Inferior parietal cortex (tissue), 1 donor: ENCODE measurements around the gene APBB2.
"Not testable (repeated sequence)": the region's sequence is repeated elsewhere in the genome, so short reads cannot be mapped to it uniquely, and the experiment has no call there.

ENCODE experiments used
- DNase-seq: peaks from one replicate; pipeline ENCODE4 v3.0.0-alpha.2; 2016; ENCODE audit errors: extremely low spot score

Gene APBB2

DNA sequence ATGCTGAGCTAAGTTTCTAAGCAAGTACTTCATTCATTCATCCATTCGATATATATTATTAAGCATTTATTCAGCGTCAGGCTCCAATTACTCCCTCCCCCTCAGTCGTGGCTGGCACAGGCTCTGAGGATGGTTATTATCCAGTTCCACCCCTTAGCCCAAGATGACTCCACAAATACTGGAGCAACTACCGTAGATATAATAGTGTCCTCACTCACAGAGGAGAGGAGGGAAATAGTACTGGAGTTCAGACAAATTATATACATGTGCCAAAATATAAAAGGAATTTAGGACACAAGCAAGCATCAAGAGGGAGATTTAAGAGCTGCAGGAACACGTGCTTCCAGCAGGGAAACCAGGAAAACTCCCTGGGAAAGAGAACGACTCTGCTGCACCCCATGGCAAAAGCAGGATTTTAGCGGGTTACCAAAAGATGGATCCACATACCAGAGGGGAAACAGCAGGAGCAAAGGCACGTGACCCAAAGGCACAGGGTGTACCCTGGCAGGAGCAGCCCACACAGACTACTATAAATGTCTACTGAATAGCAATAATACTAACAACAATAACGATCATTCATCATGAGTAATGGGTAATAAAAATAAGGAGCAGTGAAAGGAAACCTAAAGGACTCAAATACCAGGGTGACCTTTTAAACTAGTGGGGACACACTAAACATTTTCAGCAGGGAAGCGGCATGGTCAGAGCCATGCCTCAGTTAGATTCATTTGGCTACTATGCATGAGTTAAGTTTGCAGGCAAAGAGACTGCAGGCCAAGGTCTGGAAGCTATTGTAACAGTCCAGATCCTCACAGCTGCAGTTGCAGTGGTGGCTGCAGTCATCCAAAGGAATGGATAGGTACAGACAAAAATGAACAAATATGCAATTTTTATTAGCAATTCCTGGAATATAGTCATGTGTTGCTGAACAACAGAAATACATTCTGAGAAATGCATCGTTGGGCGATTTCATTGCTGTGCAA is 153.7 kb downstream of the APBB2 start:
- no peak for DNase-seq

DNA sequence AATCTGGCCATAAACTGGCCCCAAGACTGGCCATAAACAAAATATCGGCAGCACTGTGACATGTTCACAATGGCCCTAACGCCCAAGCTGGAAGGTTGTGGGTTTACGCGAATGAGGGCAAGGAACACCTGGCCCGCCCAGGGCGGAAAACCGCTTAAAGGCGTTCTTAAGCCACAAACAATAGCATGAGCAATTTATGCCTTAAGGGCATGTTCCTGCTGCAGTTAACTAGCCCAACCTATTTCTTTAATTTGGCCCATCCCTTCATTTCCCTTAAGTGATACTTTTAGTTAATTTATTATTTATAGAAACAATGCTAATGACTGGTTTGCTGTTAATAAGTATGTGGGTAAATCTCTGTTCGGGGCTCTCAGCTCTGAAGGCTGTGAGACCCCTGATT is 154.9 kb downstream of the APBB2 start:
- not testable (repeated sequence) for DNase-seq

DNA sequence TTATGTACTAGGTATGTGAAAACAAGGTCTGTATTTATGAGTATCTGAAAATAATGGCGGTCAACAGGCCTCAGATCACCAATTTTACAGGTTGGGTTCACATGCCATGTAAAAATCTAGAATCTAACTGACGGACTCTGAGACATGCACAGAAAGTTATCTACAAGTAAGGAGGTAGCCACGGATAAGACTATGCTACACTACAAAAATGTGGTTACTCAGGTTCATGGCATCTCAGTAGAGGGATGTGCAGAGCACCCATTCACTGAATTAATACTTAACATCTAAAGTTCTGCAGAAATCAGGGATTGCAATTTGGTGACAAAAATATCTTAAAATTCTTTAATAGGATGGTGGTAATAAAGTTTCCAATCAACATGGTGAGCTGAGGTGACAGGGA is 155.9 kb downstream of the APBB2 start:
- no peak for DNase-seq

DNA sequence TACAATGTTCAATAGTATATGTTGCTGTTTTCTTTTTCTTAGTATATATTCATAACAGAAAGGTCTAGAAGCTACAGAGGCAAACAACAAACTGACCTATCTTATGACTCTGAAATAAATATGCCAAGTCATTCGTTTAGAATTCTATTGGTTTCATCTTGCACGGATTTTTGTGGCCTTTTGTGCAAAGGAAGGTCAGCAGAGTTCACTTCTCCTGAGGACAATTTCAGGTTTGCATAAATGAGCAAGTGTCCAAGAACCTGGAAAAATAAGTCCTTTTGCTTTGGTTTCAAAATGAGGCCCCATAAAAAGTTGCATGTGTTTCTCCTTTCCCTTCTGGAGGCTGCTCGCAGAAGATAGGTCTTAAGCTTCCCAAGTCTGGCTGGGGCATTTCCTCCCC is 156.9 kb downstream of the APBB2 start:
- no peak for DNase-seq

DNA sequence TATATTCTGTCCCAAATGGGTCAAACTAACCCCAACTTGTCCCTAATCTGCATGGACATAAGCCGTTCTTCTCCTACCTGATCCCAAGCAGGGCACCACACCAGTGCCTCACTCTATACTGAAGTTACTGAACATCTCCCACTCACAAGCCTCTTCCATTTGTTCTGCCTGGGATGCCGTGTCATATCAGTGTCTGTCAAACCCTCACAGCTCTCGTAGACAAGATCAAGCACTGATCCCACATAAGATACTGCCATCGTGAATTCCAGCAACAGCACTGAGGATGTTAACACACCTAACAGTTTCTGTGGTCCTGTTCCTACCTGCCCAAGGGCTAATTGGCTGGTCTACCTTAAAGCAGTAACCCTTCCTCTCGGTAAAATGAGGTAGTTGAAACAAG is 162.1 kb downstream of the APBB2 start:
- DNase-seq: no peak

DNA sequence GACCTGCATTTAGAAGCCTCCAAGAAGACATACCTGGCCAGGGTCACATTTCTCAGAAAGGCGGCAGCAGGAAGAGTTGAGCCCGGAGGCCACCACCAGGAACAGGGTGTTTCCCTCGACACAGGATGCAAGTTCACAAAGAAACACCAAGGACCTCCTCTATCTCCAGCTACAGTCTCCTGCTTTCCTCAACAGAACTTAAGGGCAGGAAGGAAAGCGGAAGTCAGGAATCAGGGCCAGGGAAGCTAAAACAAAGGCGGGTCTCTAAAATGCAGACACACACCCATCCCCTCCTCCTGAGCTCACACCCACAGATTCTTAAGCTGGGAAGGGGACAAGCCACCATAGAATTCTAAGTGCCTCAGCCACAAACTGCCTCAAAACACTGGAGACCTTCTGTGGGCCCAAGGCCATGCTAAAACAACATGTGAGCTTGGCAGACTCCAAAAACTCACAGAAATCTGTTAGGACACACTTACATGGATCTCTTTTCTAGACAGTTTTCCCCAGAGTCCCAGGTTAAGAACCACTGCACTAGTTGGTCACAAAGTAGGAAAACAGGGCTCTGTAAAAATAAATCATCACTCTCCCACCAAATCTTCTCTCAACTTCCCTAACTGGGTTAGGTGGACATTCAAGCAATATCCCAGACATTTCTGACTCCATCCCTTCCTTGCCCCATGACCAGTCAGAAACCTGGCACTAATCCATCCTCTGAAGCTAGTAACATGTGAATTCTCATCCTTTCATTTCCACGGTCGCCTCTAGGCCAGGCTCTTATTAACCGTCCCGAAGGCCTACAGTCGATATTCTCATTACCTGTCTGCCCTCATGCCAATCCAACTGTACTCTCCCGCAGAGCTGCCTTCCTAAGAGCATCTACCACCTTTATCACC is 163.2 kb downstream of the APBB2 start:
- no peak for DNase-seq

DNA sequence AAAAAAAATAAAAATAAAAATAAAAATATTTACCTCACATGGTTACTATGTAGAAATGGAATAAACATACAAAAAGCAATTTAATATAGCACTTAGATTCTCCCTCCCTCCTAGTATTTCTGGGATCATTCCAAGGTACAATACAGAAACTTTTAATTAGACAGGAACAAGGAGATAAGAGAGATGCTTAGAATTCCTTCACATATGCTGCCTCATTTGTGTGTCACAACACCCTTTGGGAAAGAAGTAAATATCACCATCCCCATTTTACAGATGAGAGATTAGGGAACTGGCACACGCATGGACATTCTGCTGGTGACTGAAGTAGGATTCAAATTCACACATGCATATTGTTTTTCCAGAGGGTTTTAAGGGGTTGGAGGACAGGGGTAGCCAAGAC is 164.2 kb downstream of the APBB2 start:
- no peak for DNase-seq

DNA sequence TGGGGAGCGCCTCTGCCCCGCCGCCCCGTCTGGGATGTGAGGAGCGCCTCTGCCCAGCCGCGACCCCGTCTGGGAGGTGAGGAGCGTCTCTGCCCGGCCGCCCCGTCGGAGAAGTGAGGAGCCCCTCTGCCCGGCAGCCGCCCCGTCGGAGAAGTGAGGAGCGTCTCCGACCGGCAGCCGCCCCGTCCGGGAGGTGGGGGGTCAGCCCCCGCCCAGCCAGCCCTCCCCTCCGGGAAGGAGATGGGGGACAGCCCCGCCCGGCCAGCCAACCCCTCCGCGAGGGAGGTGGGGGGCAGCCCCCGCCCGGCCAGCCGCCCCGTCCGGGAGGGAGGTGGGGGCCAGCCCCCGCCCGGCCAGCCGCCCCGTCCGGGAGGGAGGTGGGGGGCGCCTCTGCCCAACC is 165.2 kb downstream of the APBB2 start:
- not testable (repeated sequence) for DNase-seq

DNA sequence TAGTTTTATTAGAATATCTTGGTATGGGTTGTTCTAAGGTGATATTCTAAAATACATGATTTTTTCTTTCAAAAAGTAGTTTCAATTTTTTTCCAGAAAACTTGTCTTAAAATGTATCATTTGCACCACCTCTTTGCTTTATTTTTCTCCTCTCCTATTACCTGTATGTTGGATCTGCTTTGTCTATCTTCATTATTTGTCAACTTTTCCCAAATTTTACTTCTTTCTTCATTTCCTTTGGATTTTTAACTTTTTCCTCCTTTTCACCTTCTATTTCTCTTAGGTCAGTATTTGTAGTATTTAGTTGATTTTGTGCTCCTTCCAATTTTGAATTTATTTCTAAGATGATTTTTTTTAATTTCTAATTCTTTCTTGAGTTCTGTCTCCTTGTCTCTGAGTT is 169.6 kb downstream of the APBB2 start:
- DNase-seq: no peak

DNA sequence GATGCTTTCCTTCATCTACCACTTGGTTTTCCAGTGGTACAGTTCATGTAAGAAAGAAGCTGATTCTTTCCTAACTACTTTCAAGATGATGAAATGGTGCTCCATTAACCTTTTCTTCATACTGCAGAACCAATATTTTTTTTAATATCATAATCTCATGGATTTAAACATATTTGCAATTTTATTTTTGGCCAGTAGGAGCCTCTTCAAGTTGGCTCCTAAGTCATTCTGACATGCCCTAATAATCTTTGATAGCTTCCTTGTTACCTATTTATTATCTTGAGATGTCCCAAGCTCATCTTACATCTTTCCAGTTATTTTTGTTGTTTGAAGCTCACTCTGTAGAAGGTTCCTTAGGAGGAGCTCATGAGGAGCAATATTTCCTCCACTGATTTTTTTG is 170.2 kb downstream of the APBB2 start:
- no peak for DNase-seq

DNA sequence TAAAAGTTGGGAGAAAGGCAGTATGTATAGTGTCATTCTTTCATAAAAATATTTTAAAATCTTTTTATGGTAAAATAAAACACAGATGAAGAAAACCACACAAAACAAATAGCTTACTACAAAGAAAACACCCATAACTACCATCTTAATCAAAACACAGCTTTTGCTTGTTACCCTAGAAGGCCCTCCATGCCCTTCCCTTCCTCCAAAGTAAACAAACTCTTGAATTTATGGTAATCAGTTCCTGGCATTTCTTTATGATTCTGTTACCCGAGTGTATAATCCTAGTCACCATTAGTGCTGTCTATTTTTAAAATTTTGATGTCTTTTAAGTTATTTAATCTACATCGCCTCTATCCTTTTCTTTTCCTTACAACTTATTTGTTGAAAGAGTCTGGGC is 170.9 kb downstream of the APBB2 start:
- no peak for DNase-seq

DNA sequence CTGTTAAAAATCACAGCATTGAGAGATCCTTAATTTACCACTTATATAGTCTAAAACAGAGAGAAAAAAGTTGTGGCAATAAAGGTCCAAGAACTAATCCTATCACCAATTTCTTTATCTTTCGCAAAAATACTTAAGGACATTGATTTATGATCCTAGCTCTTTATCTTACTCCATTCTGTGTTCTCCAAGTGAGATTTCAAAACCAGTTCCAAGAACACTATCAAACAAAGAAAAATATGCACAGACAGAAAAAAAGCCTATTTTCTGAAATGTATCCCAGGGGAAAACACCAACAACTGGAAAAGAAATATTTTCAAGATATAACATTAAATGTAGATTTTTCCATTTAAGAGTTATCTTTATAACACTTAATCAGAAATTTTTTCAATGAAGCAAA is 172.8 kb downstream of the APBB2 start:
- no peak for DNase-seq

DNA sequence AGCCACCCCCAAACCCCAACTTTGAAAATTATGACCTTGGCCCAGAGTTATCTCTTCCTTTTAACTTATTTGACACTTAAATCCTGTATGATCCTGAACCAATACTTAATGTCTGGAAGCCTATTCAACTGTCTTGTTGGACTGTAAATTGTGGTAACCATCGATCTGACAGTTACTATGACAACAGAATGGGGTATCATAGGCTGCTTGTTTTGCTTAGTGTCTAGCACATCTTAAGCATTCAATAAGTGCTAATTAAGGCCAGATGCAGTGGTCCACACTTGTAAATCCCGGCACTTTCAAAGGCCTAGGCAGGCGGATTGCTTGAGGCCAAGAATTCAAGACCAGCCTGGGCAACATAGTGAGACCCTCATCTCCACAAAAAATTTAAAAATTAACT is 175.0 kb downstream of the APBB2 start:
- DNase-seq: no peak

DNA sequence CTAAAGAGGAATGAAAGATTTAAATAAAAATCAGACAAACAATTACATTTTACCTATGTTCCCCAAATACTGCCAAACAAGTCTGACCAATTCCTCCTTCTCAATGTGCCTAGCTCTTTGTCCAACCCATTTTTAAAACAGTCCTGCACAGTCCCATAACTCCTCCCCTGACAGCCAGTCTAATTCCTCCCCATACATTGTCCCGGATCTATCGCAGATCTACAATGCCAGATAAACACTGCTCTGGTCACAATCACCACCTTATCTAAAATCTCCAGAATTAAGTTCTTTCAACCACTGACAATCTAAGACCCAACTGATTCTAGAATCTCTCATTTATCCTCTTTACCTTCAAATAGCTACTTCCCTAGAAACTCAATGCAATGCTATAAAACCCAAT is 176.0 kb downstream of the APBB2 start:
- DNase-seq: no peak

DNA sequence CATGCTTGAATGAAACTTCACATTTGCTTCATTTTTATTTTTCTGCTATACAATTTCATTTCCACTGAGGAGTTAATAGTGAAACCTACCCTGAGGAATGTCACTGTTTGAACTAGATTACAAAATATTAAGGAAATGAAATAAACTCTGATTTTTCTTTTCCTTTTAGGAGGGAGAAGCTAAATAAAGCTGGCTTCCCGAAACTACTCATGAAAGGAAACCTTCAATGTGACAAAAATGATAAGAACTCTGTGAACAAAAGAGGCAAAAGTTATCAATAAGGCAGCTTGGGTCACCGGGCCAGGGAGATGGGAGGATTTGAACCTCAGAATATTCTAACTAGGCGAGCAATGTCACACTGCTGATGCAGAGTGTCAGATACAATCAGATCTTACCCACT is 185.2 kb downstream of the APBB2 start:
- DNase-seq: no peak

DNA sequence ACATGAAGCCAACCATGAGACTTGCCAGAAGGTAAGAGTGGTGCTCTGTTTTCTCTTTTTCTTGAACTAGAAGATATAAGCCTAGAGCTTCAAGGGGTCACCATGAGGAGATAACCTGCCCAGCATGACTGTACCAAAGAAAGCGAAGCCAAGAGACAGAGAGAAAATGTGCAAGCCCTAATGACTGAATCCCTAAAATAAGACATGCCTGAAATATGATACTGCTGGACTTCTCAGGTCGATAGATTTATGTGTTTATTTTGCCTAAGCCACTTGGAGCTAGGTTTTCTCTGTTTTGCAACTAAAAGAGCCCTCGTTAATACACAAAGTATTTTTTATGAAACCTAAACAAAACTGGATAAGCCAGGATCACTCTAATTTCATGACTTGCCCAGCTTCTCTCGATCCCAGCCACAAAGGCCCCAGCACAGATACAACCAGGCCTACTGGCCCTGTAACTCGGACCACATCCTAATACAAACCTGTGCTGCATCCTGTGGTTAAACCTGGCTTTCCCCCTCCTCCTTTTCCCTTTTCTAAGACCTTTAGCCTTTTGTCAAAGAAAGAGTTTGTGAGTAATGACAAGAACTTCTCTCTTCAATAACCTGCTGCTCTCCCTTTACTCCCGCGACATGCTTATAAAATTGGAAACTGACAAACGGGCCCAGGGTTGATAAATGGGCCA is 185.8 kb downstream of the APBB2 start:
- no peak for DNase-seq

DNA sequence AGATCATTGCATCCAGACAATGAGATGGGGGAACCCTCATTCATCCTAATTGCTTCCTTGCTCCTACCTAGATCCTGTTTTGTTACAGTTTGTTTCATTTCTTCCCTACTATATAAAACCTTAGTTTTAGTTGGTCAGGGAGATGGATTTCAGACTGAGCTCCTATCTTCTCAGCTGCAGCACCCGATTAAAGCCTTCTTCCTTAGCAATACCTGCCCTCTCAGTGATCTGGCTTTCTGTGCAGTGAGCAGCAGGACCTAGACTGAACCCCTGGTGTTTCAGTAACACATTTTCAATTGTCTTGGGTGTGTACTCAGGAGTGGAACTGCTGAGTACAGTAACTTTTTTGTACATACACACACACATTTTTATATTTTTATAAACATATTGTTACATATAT is 187.4 kb downstream of the APBB2 start:
- DNase-seq: no peak

DNA sequence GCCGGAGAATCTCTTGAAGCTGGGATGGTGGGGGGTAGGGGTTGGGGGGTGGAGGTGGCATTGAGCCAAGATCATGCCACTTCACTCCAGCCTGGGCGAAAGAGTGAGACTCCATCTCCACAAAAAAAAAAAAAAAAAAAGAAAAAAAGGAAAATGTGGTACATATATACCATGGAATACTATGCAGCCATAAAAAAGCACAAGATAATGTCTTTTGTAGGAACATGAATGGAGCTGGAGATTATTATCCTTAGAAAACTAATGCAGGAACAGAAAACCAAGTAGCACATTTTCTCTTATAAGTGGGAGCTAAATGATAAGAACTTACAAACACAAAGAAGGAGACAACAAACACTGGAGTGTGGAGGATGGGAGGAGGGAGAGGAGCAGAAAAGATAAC is 188.5 kb downstream of the APBB2 start:
- no peak for DNase-seq

DNA sequence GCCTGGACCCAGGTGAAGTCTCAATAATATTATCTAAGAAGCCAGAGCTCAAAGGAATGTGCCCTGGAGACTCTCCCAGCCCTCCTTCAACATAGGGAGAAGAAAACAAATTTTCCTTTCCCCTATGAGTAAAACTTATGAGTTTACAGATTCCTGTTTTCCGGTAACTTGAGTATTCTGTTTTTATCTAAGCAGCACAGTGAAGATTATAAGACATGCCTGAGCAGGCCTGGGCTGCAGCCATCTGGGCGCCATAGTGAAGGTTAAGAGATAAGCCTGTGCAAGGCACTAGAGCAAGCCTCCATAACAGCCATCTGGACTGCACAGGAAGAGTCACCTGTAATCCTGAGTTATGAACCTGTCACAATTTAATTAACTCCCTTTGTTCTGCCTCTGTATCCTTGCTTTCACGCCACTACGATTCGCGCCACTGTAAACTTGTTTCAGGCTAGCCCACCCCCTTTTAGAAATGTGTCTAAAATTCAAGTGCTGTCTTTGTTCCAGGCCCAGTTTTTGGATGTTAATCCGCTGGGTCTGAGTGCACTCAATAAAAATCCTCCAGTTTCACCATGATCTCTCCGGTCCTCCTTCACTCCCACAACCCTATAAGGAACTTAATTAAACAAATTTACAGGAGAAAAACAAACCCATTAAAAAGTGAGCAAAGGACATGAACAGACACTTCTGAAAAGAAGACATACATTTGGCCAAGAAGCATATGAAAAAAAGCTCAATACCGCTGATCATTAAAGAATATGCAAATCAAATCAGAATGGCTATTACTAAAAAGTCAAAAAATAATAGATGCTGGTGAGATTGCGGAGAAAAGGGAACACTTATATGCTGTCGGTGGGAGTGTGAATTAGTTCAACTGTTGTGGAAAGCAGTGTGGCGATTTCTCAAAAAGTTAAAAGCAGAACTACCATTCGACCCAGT is 189.5 kb downstream of the APBB2 start:
- DNase-seq: no peak

DNA sequence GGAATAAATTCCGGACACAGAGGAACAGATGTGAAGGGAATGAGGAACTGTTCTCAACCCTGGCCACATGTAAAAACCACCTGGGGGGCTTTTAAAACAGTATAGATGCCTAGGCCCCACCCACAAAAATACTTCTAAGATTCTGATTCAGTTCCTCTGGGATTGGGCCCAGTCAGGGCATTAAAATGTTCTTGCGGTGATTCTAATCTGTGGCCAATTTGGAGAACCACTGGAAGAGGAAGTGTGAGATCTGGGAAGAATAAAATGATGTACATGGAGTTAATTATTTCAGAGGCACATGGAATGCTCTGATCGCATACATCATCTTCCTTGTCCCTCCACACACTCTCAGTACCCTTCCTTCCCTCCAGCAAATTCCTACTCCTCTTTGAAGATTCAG is 192.2 kb downstream of the APBB2 start:
- DNase-seq: no peak
